GM21423 (cell line): ENCODE results near the gene DLGAP3.
"Not testable (repeated sequence)": the region's sequence is repeated elsewhere in the genome, so short reads cannot be mapped to it uniquely, and the experiment has no call there.

Experiments
- ATAC-seq: cut with Tn5 transposase; IDR thresholded peaks from one replicate; pipeline ENCODE4 v1.9.1; 2021; ENCODE audit warnings: mild to moderate bottlenecking, moderate library complexity; ENCODE audit not compliant: unreplicated experiment

DLGAP3 gene

GRCh38 chr1:34842073-34842472, 87.4 kb downstream of the DLGAP3 start:
- ATAC-seq: no peak

GRCh38 chr1:34840426-34840825, 89.0 kb downstream of the DLGAP3 start:
- no peak for ATAC-seq

DNA sequence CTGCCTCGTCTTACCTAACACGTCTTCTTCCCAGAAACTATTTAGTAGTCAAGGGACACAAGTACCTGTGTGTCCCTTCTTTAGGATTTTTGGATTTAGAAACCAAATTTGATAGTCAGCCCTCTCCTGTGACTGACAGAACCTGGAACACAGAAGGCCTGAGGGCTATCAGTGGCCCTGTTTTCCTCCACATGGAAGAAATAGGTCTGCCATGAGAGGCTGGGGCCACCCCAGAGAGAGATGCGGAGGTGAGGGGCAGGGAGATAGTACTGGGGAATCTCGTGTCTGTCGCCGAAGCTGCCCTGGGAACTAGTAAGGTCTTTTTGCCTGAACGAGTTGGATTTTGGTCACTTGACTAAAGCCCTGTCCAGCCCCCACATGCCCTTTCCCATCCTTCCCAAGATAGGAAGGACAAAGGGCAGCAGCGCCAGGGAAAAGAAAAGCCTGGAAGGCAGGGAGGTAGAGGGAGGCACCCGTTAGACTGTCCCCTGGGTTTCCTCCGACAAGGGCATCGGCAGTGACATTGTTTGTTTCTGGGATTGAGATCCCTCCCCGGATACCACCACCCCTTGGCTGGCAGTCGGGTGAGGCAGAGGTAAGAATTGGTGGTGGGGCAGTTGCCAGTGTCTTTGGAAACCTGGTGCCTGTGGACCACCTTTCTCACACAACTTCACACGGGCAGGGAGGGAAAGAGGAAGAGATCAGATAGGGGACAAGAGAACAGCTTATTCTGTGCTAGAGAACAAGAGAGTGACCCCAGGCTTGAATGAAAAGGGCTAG, 89.7 kb downstream of the DLGAP3 start:
- ATAC-seq: no peak

DNA sequence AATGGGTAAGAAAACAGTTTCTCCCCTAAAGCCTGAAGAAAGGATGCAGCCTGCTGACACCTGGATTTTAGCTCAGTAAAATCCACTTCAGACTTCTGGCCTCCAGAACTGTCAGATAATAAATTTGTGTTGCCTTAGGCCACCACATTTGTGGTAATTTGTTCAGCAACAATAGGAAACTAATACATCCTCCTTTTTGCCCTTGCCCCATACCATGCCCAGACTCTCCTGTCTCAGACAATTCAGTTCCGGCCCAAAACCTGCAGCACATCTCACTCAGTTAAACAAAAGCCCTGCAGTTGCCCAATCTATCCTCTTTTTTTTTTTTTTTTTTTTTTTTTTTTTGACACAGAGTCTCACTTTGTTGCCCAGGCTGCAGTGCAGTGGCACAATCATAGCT, 95.7 kb downstream of the DLGAP3 start:
- ATAC-seq: no peak

DNA sequence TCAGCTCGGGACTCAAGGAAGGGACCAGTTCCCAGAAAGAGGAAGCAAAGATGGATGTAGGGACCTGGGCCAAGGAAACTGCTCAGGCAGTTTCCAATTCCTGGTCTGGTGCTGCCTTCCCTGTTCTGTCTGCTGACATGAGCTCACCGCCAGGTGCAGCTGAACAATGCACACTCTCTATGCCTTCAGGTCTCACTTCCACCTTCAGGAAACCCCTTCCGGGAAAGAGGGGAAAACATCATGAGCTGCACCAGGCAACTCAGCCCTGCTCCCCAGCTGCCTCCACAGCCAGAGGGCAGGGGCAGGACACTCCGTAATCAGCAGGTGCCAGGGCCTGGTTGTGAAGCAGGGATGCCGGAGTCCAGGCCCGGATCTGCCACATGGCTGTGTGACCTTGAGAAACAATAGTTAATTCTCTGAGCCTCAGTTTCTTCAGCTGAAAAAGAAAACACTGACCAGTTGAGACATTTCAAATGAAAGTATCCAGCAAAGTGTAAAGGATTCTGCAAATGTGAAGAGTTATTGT, 97.7 kb downstream of the DLGAP3 start:
- ATAC-seq: no peak

DNA sequence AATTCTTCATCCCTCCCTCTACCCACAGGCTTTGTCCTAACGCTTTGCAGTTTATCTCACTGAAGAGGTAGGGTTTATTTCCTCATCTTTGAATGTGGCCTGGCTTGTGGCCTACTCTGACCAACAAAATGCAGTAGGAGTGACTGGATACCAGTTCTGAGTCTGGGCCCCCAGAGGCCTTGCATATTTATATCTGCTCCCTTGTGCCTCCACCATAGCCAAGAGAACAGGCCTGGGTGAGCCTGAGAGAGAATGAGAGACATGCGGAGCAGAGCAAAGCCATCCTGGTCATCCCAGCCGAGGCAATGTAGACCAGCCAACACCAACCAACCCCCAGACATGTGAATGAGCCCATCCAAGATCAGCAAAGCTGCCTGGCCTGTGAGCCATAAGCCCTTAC, 100.2 kb downstream of the DLGAP3 start:
- no peak for ATAC-seq

GRCh38 chr1:34828611-34829010, 100.8 kb downstream of the DLGAP3 start:
- ATAC-seq: no peak

DNA sequence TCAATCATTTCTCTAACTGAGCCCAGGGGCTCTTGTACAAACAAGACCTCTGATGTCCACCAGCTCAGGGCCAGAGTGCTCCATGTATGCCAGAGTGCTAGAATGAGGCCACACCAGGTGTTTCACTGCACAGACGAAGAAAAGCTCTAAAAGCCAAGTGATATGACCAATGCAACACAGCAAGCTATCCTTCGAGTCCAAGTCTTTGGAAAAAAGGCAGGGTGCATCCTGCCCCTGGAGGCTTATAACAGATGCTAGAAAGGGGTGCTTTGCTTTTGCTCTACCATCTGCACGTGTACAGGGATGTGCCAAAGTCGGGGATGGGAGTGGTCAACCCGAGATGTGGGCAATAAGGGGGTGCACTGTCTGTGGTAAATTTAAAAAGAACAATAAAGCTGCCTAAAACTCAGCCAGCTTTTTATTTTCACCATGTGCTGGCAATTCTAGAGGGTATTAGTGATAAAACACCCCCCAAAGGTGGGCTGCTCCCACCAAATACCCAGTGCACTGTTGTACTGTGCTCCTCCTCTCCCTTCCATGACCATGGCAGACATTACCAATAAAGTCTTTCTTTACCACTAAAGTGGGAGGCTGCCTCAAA, 102.0 kb downstream of the DLGAP3 start:
- ATAC-seq: no peak

DNA sequence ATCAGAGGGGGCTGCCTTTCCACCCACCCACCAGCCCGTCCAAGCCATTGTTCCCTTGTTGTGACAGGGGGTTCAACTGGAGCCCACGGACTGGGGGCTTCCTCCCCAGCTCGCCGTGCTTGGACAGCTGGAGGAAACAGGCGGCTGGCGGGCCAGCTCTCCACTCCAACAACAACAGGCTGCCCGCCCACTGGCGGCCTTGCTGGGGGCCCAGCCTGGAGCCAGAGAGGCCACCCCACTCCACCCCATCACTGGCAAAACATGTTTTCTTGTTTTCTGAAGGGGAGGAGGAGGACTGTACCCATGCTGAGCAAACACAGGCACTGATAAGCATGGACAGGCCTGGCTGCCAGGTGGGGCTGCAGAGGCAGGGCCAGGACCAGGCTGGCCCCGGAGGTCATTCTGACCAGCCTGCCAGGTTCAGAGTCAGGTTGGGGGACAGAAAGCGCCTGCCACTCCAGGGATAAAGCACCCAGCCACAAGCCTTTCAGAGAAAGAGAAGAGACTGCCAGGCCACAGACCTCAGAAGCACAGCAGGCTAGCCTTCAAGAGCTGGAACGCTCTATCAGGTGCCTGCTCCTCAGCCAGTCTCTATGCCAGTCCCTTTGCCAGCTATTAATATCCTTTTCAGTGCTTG, 103.9 kb downstream of the DLGAP3 start:
- no peak for ATAC-seq

DNA sequence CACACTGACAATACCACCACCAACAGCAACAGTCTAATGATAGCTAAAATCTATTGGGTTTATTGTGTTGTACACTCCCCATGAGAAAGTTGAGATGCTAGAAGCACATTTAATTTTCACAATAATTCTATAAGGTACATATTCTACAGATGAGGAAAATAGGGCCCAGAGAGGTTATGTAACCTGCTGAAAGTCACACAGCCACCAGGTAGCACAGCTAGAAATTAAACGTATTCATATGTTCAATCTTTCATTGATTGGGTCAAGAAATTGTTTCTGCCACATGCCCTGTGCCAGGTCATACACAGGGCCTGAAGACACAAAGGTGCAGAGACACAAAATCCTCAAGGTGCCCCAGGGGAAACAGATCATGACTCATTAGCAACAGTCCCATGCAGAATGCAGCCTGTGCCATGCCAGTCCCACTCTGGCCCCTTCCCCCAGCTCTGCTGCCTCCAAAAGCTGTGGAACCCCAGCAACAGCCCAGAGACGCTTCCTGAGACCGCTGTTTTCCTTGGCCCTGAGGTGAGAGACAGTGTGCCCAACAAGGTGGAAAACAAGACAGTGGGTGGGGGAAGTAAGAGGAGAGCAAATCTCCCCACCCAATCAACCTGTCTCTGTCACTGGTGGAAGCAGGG, 104.5 kb downstream of the DLGAP3 start:
- ATAC-seq: no peak

DNA sequence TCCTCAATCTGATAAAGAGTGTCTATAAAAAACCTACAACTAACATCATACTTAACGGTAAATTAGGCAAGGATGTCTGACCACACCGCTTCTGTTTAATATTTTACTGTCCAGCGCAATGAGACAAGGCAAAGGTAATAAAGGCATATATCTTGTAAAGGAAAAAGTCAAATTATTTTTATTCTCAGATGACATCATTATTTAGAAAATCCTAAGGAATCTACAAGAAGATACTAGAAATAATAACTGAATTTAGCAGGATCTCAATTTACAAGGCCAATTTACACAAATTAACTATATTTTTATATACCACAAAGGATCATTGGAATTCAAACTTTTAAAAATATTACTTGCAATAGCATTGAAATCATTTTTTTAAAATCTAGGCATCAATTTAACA, 107.2 kb downstream of the DLGAP3 start:
- no peak for ATAC-seq

GRCh38 chr1:34818862-34819261, 110.6 kb downstream of the DLGAP3 start:
- not testable (repeated sequence) for ATAC-seq

DNA sequence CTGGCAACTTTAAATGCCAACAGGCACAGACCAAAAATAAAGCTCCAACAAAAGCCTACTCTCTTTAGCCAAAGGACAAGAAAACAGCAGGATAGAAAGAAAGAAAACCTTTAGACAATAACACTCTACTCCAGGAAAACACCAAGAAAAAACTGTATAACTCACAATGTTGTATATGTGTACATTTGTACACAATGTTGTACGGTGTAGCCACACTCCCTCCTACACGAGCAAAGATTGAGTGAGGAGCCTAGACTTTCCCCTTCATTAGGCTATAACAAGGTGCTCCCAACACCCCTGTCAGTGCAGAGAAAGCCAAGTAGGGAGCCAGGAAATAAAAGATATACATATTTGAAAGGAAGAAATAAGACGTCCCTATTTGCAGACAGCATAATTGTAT, 112.7 kb downstream of the DLGAP3 start:
- ATAC-seq: no peak

- ATAC-seq: no peak
Observed at GRCh38 chr1:34816332-34816731, 113.1 kb downstream of the DLGAP3 start.
